Left lung (tissue), 10 donors: ENCODE results near the gene NAALADL2. TPM values are rescaled to one million over a fixed set of nuclear protein-coding genes. Genes with fewer than 3 reads are reported as not detected.
"Not testable (repeated sequence)": the region's sequence is repeated elsewhere in the genome, so short reads cannot be mapped to it uniquely, and the experiment has no call there.

ENCODE experiments used
- ATAC-seq: fragments of 200-7000 bp; cut with Tn5 transposase; one replicate; pipeline ENCODE4 v1.9.1; 2020; ENCODE audit warnings: moderate library complexity
- DNase-seq, 4 donors: peaks; one replicate each; pipeline ENCODE4 v3.0.0-alpha.2; 2013 to 2020
- H3K27ac ChIP-seq, 2 donors: fragments of 200-600 bp; sonication (generic) in 1 of 2; one replicate each; pipeline versions ENCODE4 v1.5.0 to v1.8.0; 2020 to 2021
- H3K27me3 ChIP-seq, 2 donors: fragments of 200-600 bp; sonication (generic) in 1 of 2; one replicate each; pipeline versions ENCODE4 v1.5.0 to v1.8.0; 2020 to 2021
- H3K36me3 ChIP-seq, 2 donors: fragments of 200-600 bp; sonication (generic) in 1 of 2; one replicate each; pipeline versions ENCODE4 v1.5.0 to v1.8.0; 2020 to 2021
- H3K4me1 ChIP-seq, 2 donors: fragments of 200-600 bp; one replicate each; pipeline ENCODE4 v1.8.0; 2021
- H3K4me3 ChIP-seq, 2 donors: fragments of 200-600 bp; sonication (generic) in 1 of 2; one replicate each; pipeline versions ENCODE4 v1.5.0 to v1.8.0; 2020 to 2021; ENCODE audit warnings: mild to moderate bottlenecking in 1 of 2
- H3K9me3 ChIP-seq, 2 donors: fragments of 200-600 bp; sonication (generic) in 1 of 2; one replicate each; pipeline versions ENCODE4 v1.5.0 to v1.8.0; 2020 to 2021
- CTCF ChIP-seq, 2 donors: fragments of 200-600 bp; sonication (generic) in 1 of 2; IDR thresholded peaks; one replicate each; pipeline versions ENCODE4 v1.5.0 to v1.8.0; 2021; ENCODE audit warnings: antibody characterized with exemption in 2 of 2
- intact Hi-C, 2 donors: fragments of 100-400 bp; cut with DNase I; formaldehyde crosslinking; loops; one replicate each; pipeline versions ENCODE4 v1.11.2 to v1.14.2; 2022
- polyA plus RNA-seq, 6 donors: library from polyadenylated mRNA; unstranded; fragments of 120-200 nt; gene quantifications; one replicate each; pipeline ENCODE4 v1.2.1, GENCODE V29; 2013; ENCODE audit not compliant: insufficient read length in 6 of 6
- total RNA-seq, 2 donors: library from RNA; stranded (reverse); fragmentation: NEBNext Ultra II Directional; extraction: Animal tissue kit (Norgen Biotek cat#: 25700); gene quantifications; one replicate each; pipeline ENCODE4 v1.2.1, GENCODE V29; 2021
- donor health status: DM: no; HTN: yes; CAD: no.
- donor health status: DM: no; HTN: no; CAD: no.

NAALADL2 gene
- total and polyA plus RNA-seq, 8 donors = 9.8 to 23.3 (median 17.8) TPM

DNA sequence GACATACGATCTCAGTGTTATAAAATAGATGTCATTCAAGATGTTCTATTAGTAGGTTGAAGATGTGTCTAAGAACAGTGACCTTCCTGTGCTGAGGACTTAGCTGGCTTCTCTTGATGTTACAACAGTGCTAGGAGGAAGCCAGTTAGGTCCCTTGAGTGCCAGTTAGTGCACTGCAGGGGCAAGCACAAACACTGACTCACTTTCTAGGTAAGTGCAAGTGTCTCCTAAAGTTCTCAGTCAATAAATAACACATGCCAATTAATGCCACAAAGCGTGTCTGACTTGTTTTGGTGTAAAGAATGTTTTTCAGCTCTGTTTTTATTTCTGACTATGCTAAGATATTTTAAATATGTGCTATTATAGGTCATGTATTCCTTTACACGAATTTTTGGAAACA is 211.8 kb downstream of the NAALADL2 start:
- peak in 1 of 4 donors; percentile 33 for DNase-seq
- H3K27ac ChIP-seq = no peak overlapping the region
- ATAC-seq = peak; percentile 95
- intact Hi-C loops = no loop called here
- no peak for TF ChIP-seq CTCF (IDR thresholded peaks at IDR 0.05)
- no peak overlapping the region for H3K4me3 ChIP-seq
- H3K36me3 ChIP-seq = no peaks in the 10 kb centered on the region
- peaks cover 0 to 13% of the 10 kb centered on the region in 2 donors for H3K9me3 ChIP-seq
- no peaks in the 10 kb centered on the region for H3K27me3 ChIP-seq
- no peaks in the 10 kb centered on the region for H3K4me1 ChIP-seq

DNA sequence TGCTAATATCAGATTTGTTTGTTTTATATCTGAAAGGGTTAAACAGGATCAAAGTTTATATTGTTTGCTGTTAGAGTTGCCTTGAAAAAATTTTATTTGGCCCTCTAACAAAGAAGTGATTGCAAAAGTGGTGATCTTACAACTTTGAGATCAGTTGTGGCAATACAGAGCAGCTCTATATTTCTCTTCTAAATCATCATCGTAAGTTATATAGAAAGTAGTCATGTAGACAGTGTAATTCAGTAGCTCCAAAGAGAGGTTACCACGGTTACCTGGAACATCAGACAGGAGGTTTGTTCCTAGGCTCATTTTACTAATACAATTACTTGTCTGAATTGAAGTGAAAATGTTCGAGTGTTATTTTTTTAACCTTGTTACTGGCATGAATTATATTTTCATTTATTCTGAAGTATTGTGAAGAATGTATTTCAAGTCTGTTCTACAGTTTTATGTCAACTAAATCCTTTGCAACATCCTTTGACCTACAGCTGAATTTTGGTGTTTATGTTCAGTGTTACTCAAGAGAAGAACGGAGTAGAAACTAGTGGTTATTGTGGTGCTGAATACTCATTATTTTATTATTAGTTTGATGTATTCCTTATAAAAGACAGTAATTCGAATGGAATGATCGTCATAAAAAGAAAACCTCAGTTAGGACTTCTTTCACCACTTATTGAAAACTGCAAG is 214.2 kb downstream of the NAALADL2 start:
- H3K4me1 ChIP-seq = no peaks in the 10 kb centered on the region
- DNase-seq (no peak), ATAC-seq (no peak)
- no peaks in the 10 kb centered on the region for H3K36me3 ChIP-seq
- intact Hi-C loops = no loop called here
- no peak for TF ChIP-seq CTCF (IDR thresholded peaks at IDR 0.05)
- H3K27ac ChIP-seq = no peak overlapping the region
- H3K9me3 ChIP-seq = peaks cover 0 to 4% of the 10 kb centered on the region in 2 donors
- no peaks in the 10 kb centered on the region for H3K27me3 ChIP-seq
- no peak overlapping the region for H3K4me3 ChIP-seq

GRCh38 chr3:175075269-175075668 is 216.1 kb downstream of the NAALADL2 start:
- peaks cover 0 to 2% of the 10 kb centered on the region in 2 donors for H3K9me3 ChIP-seq
- H3K4me3 ChIP-seq = no peak overlapping the region
- DNase-seq (no peak), ATAC-seq (no peak)
- no peaks in the 10 kb centered on the region for H3K4me1 ChIP-seq
- intact Hi-C loops = no loop called here
- H3K36me3 ChIP-seq = no peaks in the 10 kb centered on the region
- no peak for TF ChIP-seq CTCF (IDR thresholded peaks at IDR 0.05)
- H3K27me3 ChIP-seq = no peaks in the 10 kb centered on the region
- no peak overlapping the region for H3K27ac ChIP-seq

GRCh38 chr3:175077216-175077615 is 218.1 kb downstream of the NAALADL2 start:
- ATAC-seq (no peak), DNase-seq (peak in 2 of 4 donors; percentile 51 to 54)
- no peak overlapping the region for H3K27ac ChIP-seq
- no peaks in the 10 kb centered on the region for H3K36me3 ChIP-seq
- no peak overlapping the region for H3K4me3 ChIP-seq
- H3K9me3 ChIP-seq = peaks cover 0 to 6% of the 10 kb centered on the region in 2 donors
- intact Hi-C loops = no loop called here
- no peak for TF ChIP-seq CTCF (IDR thresholded peaks at IDR 0.05)
- no peaks in the 10 kb centered on the region for H3K27me3 ChIP-seq
- H3K4me1 ChIP-seq = no peaks in the 10 kb centered on the region

- no peak for DNase-seq
- no peak for ATAC-seq
- intact Hi-C loops = no loop called here
- Histone ChIP-seq H3K27ac (no peak overlapping the region), H3K4me1 (no peaks in the 10 kb centered on the region), H3K9me3 (peaks cover 0 to 9% of the 10 kb centered on the region in 2 donors), H3K4me3 (no peak overlapping the region), H3K36me3 (no peaks in the 10 kb centered on the region), H3K27me3 (no peaks in the 10 kb centered on the region)
- TF ChIP-seq CTCF (IDR thresholded peaks at IDR 0.05) = no peak
These were observed 223.5 kb downstream of the NAALADL2 start for GRCh38 chr3:175082631-175083030.

DNA sequence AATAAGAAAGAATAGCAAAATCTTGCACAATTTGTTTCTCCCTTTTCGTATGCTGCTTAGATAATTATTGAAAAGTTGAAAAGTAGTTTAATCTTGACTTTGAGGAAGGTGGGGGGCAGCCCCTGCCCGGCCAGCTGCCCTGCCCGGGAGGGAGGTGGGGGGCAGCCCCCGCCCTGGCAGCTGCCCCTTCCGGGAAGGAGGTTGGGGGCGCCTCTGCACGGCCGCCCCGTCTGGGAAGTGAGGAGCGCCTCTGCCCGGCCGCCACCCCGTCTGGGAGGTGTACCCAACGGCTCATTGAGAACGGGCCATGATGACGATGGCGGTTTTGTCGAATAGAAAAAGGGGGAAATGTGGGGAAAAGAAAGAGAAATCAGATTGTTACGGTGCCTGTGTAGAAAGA is 228.0 kb downstream of the NAALADL2 start:
- H3K4me3 ChIP-seq, H3K4me1 ChIP-seq, H3K36me3 ChIP-seq, ATAC-seq, H3K27me3 ChIP-seq, intact Hi-C loops, H3K9me3 ChIP-seq, H3K27ac ChIP-seq: not testable (repeated sequence)
- peak in 1 of 4 donors; percentile 59 for DNase-seq
